Activated CD4-positive, CD25-positive, alpha-beta regulatory T cell (primary cell): Measurements from ENCODE around the gene NETO1.

Source experiments
- DNase-seq, 4 experiments: peaks; one replicate each; lab custom pipeline; 2025; lab: John Stamatoyannopoulos, UW

Gene NETO1

GRCh38 chr18:72727776-72728175 lies 140.0 kb downstream of the NETO1 start:
- DNase-seq, result no peak

- no peak for DNase-seq
Observed at GRCh38 chr18:72727038-72727655, 140.6 kb downstream of the NETO1 start.

GRCh38 chr18:72726201-72726600 lies 141.6 kb downstream of the NETO1 start:
- no peak for DNase-seq

GRCh38 chr18:72721330-72721729 lies 146.5 kb downstream of the NETO1 start:
- DNase-seq, result no peak

- no peak for DNase-seq
Observed at GRCh38 chr18:72720116-72720515, 147.7 kb downstream of the NETO1 start.

- no peak for DNase-seq
Observed at GRCh38 chr18:72704202-72704601, 163.6 kb downstream of the NETO1 start.

- DNase-seq, result no peak
Observed at GRCh38 chr18:72700961-72701710, 166.7 kb downstream of the NETO1 start.

GRCh38 chr18:72697706-72698105 lies 170.1 kb downstream of the NETO1 start:
- DNase-seq, result no peak

GRCh38 chr18:72692595-72692994 lies 175.2 kb downstream of the NETO1 start:
- no peak for DNase-seq
